HUES64 (cell line): ENCODE results near the gene MRTFA.
"Not testable (repeated sequence)": the region's sequence is repeated elsewhere in the genome, so short reads cannot be mapped to it uniquely, and the experiment has no call there.

ENCODE experiments used
- H3K27ac ChIP-seq: 2 replicates; pipeline ENCODE4 v1.7.0; 2013; ENCODE audit warnings: low read depth, low read length, inconsistent platforms
- H3K27me3 ChIP-seq: 2 replicates; pipeline ENCODE4 v1.6.1; 2013; ENCODE audit warnings: mild to moderate bottlenecking, low read length; ENCODE audit not compliant: insufficient read depth
- H3K36me3 ChIP-seq: 2 replicates; pipeline ENCODE4 v1.6.1; 2013; ENCODE audit warnings: mild to moderate bottlenecking, low read length; ENCODE audit not compliant: insufficient read depth
- H3K4me1 ChIP-seq: 2 replicates; pipeline ENCODE4 v1.6.1; 2013; ENCODE audit warnings: mild to moderate bottlenecking, low read length, moderate library complexity; ENCODE audit not compliant: insufficient read depth
- H3K4me3 ChIP-seq: 2 replicates; pipeline ENCODE4 v1.5.1; 2013; ENCODE audit warnings: mild to moderate bottlenecking, low read length, moderate library complexity
- H3K9ac ChIP-seq: 2 replicates; pipeline ENCODE4 v1.6.1; 2013; ENCODE audit warnings: mild to moderate bottlenecking, low read depth, low read length
- H3K9me3 ChIP-seq: 2 replicates; pipeline ENCODE4 v1.6.1; 2013; ENCODE audit warnings: low read depth, low read length; ENCODE audit not compliant: insufficient read depth
- WGBS: fragments of 150-250, 120-280 bp; methylation state at CpG from one replicate; pipeline ENCODE4 v1.1.7; 2013; ENCODE audit warnings: missing lambda C conversion rate; 5-methylcytosine and 5-hydroxymethylcytosine counted together

The MRTFA gene

DNA sequence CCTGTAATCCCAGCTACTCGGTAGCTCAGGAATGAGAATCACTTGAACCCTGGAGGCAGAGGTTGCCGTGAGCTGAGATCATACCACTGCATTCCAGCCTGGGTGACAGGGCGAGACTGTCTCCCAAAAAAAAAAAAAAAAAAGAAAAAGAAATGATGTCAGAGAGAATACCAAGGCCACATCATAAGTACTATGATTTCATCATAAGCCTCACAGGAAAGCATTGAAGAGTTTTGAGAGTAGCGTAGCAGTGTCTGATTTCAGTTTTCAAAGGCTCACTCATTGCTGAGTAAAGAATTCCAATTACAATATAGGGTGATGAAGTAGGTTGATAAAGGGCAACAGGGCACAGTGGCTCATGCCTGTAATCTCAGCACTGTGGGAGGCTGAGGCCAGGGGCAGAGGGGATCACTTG lies 88.8 kb downstream of the MRTFA start:
- no peak overlapping the region for H3K9ac ChIP-seq
- H3K9me3 ChIP-seq = no peaks in the 10 kb centered on the region
- peaks cover 7% of the 10 kb centered on the region; the same call in 1 of the 2 replicates for H3K4me1 ChIP-seq
- no peak overlapping the region for H3K27ac ChIP-seq
- WGBS = 96% methylated on average over 3 of the region's 4 CpGs
- no peaks in the 10 kb centered on the region for H3K27me3 ChIP-seq
- peaks cover 10% of the 10 kb centered on the region; the same call in 1 of the 2 replicates for H3K36me3 ChIP-seq
- no peak overlapping the region for H3K4me3 ChIP-seq

DNA sequence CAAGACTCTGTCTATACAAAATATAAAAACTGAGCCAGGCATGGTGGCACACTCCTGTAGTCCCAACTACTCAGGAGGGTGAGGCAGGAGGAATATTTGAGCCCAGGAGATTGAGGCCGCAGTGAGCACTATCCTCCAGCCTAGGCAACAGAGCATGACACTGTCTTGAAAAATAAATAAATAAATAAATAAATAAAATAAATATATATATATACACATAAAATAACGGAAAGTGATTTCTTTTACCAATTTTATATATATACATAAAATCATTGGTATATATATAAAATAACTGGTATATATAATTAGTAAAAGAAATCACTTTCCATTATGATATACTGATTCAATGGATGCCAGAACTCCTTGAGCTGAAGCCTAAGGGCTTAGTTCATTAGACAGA lies 91.8 kb downstream of the MRTFA start:
- H3K27me3 ChIP-seq = no peaks in the 10 kb centered on the region
- no peak overlapping the region for H3K27ac ChIP-seq
- no peaks in the 10 kb centered on the region for H3K9me3 ChIP-seq
- no peak overlapping the region for H3K9ac ChIP-seq
- WGBS = 86% methylated on average over 1 of the region's 2 CpGs
- H3K4me1 ChIP-seq = peaks cover 17% of the 10 kb centered on the region; the same call in 1 of the 2 replicates
- H3K4me3 ChIP-seq = no peak overlapping the region
- no peaks in the 10 kb centered on the region for H3K36me3 ChIP-seq

DNA sequence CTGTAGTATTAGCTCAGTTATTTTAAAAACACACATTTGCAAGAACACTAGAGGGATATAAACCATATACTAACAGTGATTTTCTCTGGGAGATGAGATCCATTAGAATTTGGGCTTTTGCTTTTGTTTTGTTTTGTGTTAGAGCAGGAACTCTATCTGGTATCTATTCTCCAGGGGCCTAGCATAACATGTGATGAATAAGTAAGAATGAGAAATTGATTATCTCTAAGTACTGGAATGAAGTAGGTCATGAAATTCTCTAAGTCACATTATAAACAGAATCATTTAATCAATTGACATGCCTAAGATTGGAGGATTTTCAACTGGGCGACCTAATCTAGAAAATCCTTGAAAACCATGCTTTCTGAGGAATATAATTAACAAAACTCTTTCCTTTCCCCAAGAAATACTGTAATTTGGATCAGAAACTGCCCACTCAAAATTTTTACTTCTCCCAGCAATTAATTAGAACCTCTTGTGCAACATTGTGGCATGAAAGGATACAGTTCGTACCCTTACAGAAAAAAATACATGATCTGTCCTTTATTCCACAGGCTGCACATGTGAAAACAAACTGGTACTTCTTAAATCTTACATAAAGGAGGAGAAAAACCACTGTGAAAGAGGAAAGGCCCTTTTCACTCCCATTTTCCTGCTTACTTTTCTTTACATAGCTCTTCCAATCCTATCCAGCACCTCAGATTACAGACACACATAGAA lies 93.5 kb downstream of the MRTFA start:
- peaks cover 17% of the 10 kb centered on the region; the same call in 1 of the 2 replicates for H3K4me1 ChIP-seq
- H3K9ac ChIP-seq = no peak overlapping the region
- H3K27me3 ChIP-seq = no peaks in the 10 kb centered on the region
- H3K4me3 ChIP-seq = no peak overlapping the region
- H3K27ac ChIP-seq = no peak overlapping the region
- WGBS = 97% methylated on average over 2 of the region's 2 CpGs
- no peaks in the 10 kb centered on the region for H3K9me3 ChIP-seq
- H3K36me3 ChIP-seq = no peaks in the 10 kb centered on the region

DNA sequence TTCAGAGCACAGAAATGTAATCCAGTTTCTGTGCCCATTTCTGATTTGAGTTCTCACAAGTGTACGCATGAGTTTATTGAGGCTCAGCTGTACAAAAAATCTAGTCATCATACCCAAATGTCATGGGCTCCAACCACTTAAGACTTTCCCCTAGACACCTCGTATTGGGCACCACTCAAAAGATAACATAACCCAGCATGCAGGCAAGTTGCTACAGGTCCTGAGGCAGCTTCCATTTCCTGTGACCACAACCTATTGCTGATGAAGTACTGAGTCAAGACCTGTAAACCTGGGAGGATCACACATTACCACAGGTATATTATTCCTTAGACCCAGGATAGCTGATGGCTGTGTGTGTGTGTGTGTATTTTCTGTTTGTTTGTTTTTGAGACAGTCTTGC lies 95.2 kb downstream of the MRTFA start:
- no peaks in the 10 kb centered on the region for H3K27me3 ChIP-seq
- H3K4me3 ChIP-seq = no peak overlapping the region
- no peak overlapping the region for H3K9ac ChIP-seq
- WGBS = 83% methylated on average over 2 of the region's 2 CpGs
- no peaks in the 10 kb centered on the region for H3K9me3 ChIP-seq
- no peaks in the 10 kb centered on the region for H3K36me3 ChIP-seq
- no peak overlapping the region for H3K27ac ChIP-seq
- H3K4me1 ChIP-seq = peaks cover 12% of the 10 kb centered on the region; the same call in 1 of the 2 replicates

DNA sequence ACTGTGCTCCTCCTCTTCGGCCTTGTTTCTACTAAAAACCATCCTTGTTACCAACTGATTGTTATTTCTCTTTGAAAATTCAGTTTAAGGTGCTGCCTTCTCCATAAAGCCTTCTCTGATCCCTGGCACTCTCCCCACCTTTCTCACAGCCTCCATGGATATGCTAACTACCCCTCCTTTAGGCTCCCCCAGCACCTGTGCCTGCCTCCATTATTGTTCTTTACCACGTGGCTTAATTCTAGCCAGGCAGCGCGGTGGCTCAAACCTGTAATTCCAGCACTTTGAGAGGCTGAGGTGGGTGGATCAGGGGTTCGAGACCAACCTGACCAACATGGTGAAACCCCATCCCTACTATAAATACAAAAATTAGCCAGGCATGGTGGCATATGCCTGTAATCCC lies 96.3 kb downstream of the MRTFA start:
- no peaks in the 10 kb centered on the region for H3K9me3 ChIP-seq
- WGBS = 64% methylated on average over 5 of the region's 5 CpGs
- H3K36me3 ChIP-seq = no peaks in the 10 kb centered on the region
- H3K27ac ChIP-seq = no peak overlapping the region
- H3K4me1 ChIP-seq = peaks cover 15% of the 10 kb centered on the region; the same call in 1 of the 2 replicates
- no peak overlapping the region for H3K9ac ChIP-seq
- no peak overlapping the region for H3K4me3 ChIP-seq
- H3K27me3 ChIP-seq = no peaks in the 10 kb centered on the region

DNA sequence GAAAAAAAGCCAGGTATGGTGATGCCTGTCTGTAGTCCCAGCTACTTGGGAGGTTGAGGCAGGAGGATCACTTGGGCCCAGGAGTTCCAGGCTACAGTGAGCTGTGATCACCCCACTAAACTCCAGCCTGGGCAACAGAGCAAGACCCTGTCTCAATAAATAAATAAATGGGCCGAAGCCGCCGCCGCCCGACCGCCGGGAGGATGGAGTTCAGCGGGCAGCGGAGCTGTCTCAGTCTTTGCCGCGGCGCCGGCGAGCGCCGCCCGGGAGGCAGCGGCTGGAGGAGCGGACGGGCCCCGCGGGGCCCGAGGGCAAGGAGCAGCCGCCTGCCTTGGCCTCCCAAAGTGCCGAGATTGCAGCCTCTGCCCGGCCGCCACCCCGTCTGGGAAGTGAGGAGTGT lies 100.4 kb downstream of the MRTFA start:
- H3K4me1 ChIP-seq = peaks cover 51% of the 10 kb centered on the region
- H3K27me3 ChIP-seq, H3K4me3 ChIP-seq, H3K9ac ChIP-seq, H3K27ac ChIP-seq, H3K36me3 ChIP-seq, H3K9me3 ChIP-seq: not testable (repeated sequence)
- 98% methylated on average over 23 of the region's 28 CpGs for WGBS

DNA sequence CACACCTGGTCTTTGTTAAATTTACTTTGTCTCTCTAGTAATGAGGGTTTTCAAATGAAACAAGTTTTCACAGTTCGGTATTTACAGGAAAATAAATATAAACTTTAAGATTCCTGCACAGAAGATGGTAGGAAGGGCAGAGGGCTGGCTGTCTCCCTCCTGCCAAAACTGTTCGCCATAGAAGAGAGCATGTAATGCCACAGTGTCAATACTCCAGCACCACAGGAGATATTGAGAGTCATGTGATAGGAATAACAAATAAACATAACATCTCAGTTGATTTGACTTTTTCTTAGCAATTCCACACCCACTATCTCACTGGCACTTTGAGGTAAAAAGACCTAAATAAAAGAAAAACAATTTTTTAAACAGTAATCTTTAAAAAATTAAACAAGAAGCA lies 100.9 kb downstream of the MRTFA start:
- Histone ChIP-seq H3K4me1 (peaks cover 45% of the 10 kb centered on the region), H3K36me3 (no peaks in the 10 kb centered on the region), H3K9me3 (no peaks in the 10 kb centered on the region), H3K9ac (no peak overlapping the region), H3K27me3 (no peaks in the 10 kb centered on the region), H3K27ac (peak overlapping the region; percentile 68; the same call in 1 of the 2 replicates), H3K4me3 (no peak overlapping the region)
- WGBS = 94% methylated on average over 2 of the region's 2 CpGs

DNA sequence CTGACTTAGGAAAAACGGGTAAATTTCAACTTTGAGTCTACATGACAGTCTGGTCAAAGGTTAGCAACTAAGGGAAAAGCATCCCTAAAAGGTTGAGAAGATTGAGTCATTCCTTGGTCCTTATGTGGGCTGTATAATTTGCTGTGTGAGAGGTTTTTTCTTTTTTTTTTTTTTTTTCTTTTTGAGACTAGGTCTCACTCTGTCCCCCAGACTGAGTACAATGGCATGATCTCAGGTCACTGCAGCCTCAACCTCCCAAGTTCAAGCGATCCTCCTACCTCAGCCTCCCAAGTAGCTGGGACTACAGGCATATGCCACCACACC lies 101.4 kb downstream of the MRTFA start:
- 51% methylated on average over 2 of the region's 2 CpGs for WGBS
- peak overlapping the region; percentile 78; the same call in 1 of the 2 replicates for H3K27ac ChIP-seq
- no peak overlapping the region for H3K4me3 ChIP-seq

DNA sequence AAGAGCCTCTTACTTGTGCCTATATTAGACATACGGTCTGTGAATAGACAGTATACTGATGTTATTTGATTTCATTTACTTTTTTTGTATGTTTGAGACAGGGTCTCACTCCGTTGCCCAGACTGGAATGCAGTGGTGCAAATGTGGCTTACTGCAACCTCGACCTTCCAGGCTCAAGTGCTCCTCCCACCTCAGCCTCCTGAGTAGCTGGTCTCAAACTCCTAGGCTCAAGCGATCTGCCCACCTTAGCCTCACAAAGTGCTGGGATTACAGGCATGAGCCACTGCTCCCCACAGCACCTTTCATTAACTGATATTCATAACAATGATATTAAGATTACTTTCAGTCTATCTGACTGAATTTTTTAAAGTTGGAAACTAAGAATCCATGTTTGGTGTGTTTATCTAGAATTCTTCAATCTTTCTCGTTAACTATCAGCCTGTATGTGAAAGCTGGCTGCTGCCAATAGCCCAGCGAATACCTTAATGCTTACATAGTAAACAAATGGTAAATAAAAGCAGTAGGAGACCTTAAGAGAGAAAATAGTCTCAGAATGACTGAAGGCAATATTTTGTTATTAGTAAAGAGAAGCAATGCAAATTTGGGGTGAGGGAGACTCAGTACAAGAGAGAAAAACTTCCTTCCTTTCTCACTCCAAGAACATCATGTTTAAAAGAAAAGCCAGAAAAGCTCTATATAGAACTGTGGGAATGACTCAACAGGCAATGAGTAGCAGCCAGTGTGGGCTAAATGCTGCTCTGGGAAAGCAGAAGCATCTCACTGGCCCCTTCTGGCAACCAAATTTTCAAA lies 101.9 kb downstream of the MRTFA start:
- 39% methylated on average over 5 of the region's 6 CpGs for WGBS
- Histone ChIP-seq H3K27ac (peak overlapping the region; percentile 78), H3K9ac (no peak overlapping the region), H3K27me3 (no peaks in the 10 kb centered on the region), H3K9me3 (no peaks in the 10 kb centered on the region), H3K4me3 (no peak overlapping the region), H3K4me1 (peaks cover 42% of the 10 kb centered on the region), H3K36me3 (no peaks in the 10 kb centered on the region)

More for the DNA sequence above, 101.4 kb downstream of the MRTFA start:
- H3K9ac ChIP-seq = no peak overlapping the region
- H3K27me3 ChIP-seq = no peaks in the 10 kb centered on the region
- peaks cover 42% of the 10 kb centered on the region for H3K4me1 ChIP-seq
- no peaks in the 10 kb centered on the region for H3K9me3 ChIP-seq
- no peaks in the 10 kb centered on the region for H3K36me3 ChIP-seq

DNA sequence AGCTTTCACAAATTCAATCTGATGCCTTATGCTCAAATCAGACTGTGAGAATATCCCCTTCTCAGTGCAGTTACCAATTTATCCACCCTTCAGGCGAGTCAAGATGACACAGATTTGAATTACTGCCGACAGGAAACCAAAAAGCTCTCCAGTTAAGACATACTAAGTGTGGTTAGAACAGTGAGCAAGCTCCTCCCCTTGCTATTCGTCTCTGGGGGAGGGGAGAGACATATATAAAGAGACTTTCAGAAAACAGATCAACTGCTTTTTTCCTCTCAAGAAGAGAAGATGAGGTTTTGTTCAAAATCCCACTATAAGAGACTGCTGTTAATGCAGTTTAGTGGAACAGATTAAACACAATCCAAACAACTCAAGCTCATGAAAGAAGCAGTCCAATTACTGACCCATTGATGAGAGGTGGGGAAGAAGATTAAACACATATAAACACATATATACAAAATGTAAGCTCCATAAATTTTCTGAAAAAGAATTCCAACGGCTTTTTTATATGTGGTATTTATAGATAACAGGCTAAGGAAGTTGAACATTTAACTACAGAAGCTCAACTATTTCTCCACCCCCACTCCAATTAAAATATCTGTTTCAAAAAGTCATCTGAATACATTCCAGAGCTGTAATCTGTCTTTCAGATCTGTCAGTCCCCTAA lies 102.7 kb downstream of the MRTFA start:
- peaks cover 42% of the 10 kb centered on the region for H3K4me1 ChIP-seq
- no peaks in the 10 kb centered on the region for H3K9me3 ChIP-seq
- WGBS = 40% methylated on average over 2 of the region's 4 CpGs
- no peaks in the 10 kb centered on the region for H3K36me3 ChIP-seq
- H3K9ac ChIP-seq = peak overlapping the region; percentile 2; the same call in 1 of the 2 replicates
- H3K27me3 ChIP-seq = no peaks in the 10 kb centered on the region
- H3K27ac ChIP-seq = peak overlapping the region; percentile 78
- peak overlapping the region; percentile 13 for H3K4me3 ChIP-seq
